Neutrophil (primary cell): ENCODE results near the gene ACOT11.

Experiments
- H3K27ac ChIP-seq: fragments of 200-600 bp; sonication (generic); 2 replicates; pipeline ENCODE4 v1.5.1; 2016; ENCODE audit warnings: mild to moderate bottlenecking, moderate library complexity
- H3K27me3 ChIP-seq: fragments of 200-600 bp; sonication (generic); 2 replicates; pipeline ENCODE4 v1.6.0; 2016; ENCODE audit warnings: mild to moderate bottlenecking
- H3K36me3 ChIP-seq: fragments of 200-600 bp; sonication (generic); 2 replicates; pipeline ENCODE4 v1.5.1; 2017
- H3K4me1 ChIP-seq, 2 experiments: fragments of 200-600 bp in 1 of 2; sonication (generic) in 1 of 2; 1 replicate in 1 of 2; 2 replicates in 1 of 2; pipeline versions ENCODE4 v1.5.1 to v1.6.1; 2013 to 2016; ENCODE audit warnings: low read depth in 1 of 2, low read length in 1 of 2, mild to moderate bottlenecking in 1 of 2, moderate library complexity in 1 of 2; ENCODE audit not compliant: control insufficient read depth in 1 of 2, insufficient read depth in 1 of 2
- H3K4me3 ChIP-seq, 2 experiments: fragments of 200-600 bp in 1 of 2; sonication (generic) in 1 of 2; 1 replicate in 1 of 2; 2 replicates in 1 of 2; pipeline ENCODE4 v1.5.1; 2013 to 2016; ENCODE audit warnings: low read depth in 1 of 2, low read length in 1 of 2, mild to moderate bottlenecking in 1 of 2, moderate library complexity in 1 of 2
- H3K9me3 ChIP-seq: fragments of 200-600 bp; sonication (generic); 2 replicates; pipeline ENCODE4 v1.5.1; 2016
- CTCF ChIP-seq: fragments of 200-600 bp; sonication (generic); IDR thresholded peaks from 2 replicates; pipeline ENCODE4 v1.5.1; 2016; ENCODE audit warnings: antibody characterized with exemption

The ACOT11 gene

DNA sequence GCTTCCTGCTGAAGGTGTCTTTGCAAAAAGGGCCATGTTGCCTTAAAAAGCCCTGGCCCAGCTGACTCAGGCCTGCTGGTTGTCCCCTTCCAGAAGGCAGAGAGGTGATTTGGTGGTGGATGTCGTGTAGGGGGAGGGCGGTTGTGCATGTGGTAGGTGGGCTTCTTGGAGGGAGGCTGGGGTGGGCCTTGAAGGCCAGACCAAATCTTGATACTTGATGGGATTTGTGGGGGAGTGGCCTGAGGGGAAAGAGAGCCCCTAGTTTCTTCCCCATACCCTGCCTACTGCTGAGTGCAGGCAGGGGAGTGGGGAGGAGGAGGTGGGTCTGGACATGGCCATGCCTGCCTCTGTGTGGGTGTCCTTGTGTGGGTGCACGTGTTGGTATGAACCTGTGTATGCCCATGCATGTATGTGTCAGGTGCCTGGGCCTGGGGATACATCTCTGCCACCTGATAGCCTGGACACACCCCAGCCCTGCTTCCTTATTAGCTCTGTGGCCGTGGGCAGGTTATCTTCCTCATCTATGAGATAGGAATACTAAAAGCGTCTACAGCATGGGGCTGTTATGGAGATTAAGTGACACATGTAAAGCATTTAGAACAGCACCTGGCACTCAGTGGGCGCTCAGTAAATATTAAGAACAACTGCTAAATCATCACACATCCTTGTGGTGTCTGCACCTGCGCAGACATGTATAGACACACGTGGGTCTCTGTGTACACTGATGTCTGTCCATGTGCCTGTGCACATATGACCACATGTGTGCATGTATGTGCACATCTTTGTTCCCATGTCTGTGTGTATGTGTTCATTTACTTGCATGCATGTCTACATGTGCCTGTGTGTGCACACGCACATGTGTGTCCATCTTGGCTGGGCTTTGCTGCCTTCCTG is 58.3 kb downstream of the ACOT11 start:
- Histone ChIP-seq H3K36me3 (peaks cover 25% of the 10 kb centered on the region), H3K27me3 (no peaks in the 10 kb centered on the region), H3K4me3 (no peak overlapping the region), H3K27ac (no peak overlapping the region), H3K4me1 (peaks cover 0 to 7% of the 10 kb centered on the region in 2 experiments), H3K9me3 (no peaks in the 10 kb centered on the region)
- no peak for TF ChIP-seq CTCF

GRCh38 chr1:54606990-54607325 is 58.9 kb downstream of the ACOT11 start:
- no peak overlapping the region for H3K4me3 ChIP-seq
- H3K27ac ChIP-seq = no peak overlapping the region
- peaks cover 0 to 7% of the 10 kb centered on the region in 2 experiments for H3K4me1 ChIP-seq
- no peak for TF ChIP-seq CTCF
- peaks cover 21% of the 10 kb centered on the region for H3K36me3 ChIP-seq
- no peaks in the 10 kb centered on the region for H3K27me3 ChIP-seq
- no peaks in the 10 kb centered on the region for H3K9me3 ChIP-seq

GRCh38 chr1:54607821-54608565 is 60.0 kb downstream of the ACOT11 start:
- Histone ChIP-seq H3K9me3 (no peaks in the 10 kb centered on the region), H3K27ac (no peak overlapping the region), H3K36me3 (peaks cover 21% of the 10 kb centered on the region), H3K4me1 (peaks cover 0 to 7% of the 10 kb centered on the region in 2 experiments), H3K27me3 (no peaks in the 10 kb centered on the region), H3K4me3 (no peak overlapping the region)
- TF ChIP-seq CTCF = no peak

- Histone ChIP-seq H3K9me3 (no peaks in the 10 kb centered on the region), H3K27me3 (no peaks in the 10 kb centered on the region), H3K4me3 (no peak overlapping the region), H3K27ac (no peak overlapping the region), H3K36me3 (peaks cover 21% of the 10 kb centered on the region), H3K4me1 (peaks cover 0 to 7% of the 10 kb centered on the region in 2 experiments)
- no peak for TF ChIP-seq CTCF
Measured at GRCh38 chr1:54608566-54609230, 60.7 kb downstream of the ACOT11 start.

GRCh38 chr1:54609301-54609921 is 61.4 kb downstream of the ACOT11 start:
- H3K9me3 ChIP-seq = no peaks in the 10 kb centered on the region
- no peaks in the 10 kb centered on the region for H3K27me3 ChIP-seq
- no peak overlapping the region for H3K4me3 ChIP-seq
- H3K4me1 ChIP-seq = peaks cover 0 to 6% of the 10 kb centered on the region in 2 experiments
- H3K27ac ChIP-seq = no peak overlapping the region
- H3K36me3 ChIP-seq = peaks cover 21% of the 10 kb centered on the region
- TF ChIP-seq CTCF = no peak
